ENCODE data around the gene LAMC3.

LAMC3 gene

DNA sequence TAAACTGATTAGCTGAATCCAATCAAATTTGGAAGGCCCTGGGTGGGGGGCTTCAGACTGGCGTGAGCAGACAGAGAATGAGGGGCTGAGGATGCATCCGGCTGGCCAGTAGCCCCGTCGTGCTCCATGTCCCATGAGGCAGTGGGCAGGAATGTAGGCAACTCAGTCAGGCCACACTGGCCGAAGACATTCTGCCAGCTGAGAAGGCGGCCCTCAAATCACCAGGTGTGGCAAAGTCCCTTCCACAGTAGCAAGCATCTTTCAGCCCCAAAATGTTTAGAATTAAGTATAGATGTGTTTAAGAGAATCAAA lies 25.7 kb upstream of the LAMC3 start:
- no peak for DNase-seq (ENCODE audit: low read depth in 2 of 2)
- H3K4me3 ChIP-seq (replicated peaks in 1 of 2; ENCODE audit: low read depth in 2 of 2, low read length in 2 of 2), result no peak overlapping the region
- TF ChIP-seq, protein P1, sequence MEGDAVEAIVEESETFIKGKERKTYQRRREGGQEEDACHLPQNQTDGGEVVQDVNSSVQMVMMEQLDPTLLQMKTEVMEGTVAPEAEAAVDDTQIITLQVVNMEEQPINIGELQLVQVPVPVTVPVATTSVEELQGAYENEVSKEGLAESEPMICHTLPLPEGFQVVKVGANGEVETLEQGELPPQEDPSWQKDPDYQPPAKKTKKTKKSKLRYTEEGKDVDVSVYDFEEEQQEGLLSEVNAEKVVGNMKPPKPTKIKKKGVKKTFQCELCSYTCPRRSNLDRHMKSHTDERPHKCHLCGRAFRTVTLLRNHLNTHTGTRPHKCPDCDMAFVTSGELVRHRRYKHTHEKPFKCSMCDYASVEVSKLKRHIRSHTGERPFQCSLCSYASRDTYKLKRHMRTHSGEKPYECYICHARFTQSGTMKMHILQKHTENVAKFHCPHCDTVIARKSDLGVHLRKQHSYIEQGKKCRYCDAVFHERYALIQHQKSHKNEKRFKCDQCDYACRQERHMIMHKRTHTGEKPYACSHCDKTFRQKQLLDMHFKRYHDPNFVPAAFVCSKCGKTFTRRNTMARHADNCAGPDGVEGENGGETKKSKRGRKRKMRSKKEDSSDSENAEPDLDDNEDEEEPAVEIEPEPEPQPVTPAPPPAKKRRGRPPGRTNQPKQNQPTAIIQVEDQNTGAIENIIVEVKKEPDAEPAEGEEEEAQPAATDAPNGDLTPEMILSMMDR (IDR thresholded peaks at IDR 0.05; ENCODE audit: low read depth, low read length), result no peak

DNA sequence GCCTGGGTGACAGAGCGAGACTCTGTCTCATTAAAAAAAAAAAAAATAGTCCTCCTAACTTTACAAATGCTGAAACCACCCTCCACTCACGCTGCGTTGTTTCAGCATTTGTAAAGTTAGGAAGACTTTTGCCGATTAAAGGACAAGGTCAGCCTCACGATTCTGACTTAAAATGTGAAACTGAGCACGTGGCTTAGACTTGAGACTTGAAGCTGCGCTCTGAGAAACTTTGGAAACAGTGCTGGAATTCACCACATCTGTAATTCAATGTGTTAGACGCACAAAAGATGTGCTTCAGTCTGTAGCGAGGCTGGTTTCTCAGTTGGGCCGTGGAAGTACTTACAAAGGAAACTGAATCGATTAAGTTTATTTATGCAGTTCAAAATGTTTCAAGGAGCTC lies 25.0 kb upstream of the LAMC3 start:
- TF ChIP-seq, protein P1 (IDR thresholded peaks at IDR 0.05; ENCODE audit: low read depth, low read length), result no peak

DNA sequence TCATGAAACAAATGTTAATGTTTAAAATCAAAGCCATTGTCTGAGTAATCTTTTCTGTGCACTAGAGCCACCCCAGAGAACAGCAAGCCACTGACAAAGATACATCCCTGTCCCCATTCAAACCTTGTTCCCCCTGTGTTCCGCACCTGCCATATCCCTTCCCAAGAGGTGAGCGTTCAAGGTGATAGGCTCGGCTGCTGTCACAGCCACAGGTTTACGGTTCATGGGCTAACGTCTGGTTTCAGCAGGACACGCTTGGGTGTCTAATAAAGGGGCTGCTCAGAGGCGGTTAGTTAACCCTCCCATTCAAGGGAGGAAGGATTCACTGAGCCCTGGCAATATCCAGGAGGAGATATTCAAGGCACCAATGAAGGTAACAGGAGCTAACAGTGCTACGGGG lies 24.5 kb upstream of the LAMC3 start:
- no peak for DNase-seq (ENCODE audit: low read depth in 2 of 2)
- TF ChIP-seq, protein P1 (IDR thresholded peaks at IDR 0.05; ENCODE audit: low read depth, low read length), result no peak
- no peak overlapping the region for H3K4me3 ChIP-seq (replicated peaks in 1 of 2; ENCODE audit: low read depth in 2 of 2, low read length in 2 of 2)

More for the DNA sequence above, 25.0 kb upstream of the LAMC3 start:
- no peak for DNase-seq (ENCODE audit: low read depth in 2 of 2)
- no peak overlapping the region for H3K4me3 ChIP-seq (replicated peaks in 1 of 2; ENCODE audit: low read depth in 2 of 2, low read length in 2 of 2)

DNA sequence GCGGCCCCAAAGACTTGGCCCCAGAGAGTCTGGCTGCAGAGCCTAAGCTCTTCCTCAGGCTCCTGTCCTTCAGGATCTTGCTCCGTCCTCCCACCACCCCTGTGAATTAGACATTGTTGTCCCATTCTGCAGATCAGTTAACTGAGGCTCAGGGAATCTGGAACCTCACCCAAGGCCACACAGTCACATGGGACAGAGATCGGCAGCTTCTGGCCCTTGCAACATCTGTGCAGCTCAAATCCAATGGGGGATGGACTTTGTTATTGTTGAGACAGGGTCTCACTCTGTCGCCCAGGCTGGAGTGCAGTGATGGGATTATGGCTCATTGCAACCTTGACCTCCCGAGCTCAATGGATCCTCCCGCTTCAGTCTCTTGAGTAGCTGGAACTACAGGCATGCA lies 23.9 kb upstream of the LAMC3 start:
- no peak overlapping the region for H3K4me3 ChIP-seq (replicated peaks in 1 of 2; ENCODE audit: low read depth in 2 of 2, low read length in 2 of 2)
- no peak for DNase-seq (ENCODE audit: low read depth in 2 of 2)
- TF ChIP-seq, protein P1 (IDR thresholded peaks at IDR 0.05; ENCODE audit: low read depth, low read length), result no peak

DNA sequence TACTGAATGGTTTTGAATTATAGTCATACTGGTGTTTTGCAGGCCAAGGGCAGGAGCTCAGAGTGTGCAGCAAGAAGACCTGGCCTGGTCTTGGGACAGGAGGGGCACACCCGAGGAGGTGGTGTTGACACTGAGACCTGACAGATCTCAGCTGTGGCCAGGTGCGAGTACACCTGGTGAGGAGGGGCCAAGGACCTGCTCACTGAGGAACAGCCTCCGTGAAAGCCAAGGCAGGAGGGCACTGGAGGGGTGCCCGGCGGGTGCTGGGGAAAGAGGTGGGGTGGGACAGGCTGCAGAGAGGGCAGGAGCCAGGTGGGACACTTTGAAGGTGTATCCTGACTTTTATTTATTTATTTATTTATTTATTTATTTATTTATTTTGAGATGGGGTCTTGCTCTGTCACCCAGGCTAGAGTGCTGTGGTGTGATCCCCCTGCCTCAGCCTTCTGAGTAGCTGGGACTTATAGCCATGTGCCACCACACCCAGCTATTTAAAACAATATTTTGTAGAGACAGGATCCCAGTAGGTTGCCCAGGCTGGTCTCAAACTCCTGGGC lies 23.3 kb upstream of the LAMC3 start:
- DNase-seq (ENCODE audit: low read depth in 2 of 2), result no peak
- TF ChIP-seq, protein P1 (IDR thresholded peaks at IDR 0.05; ENCODE audit: low read depth, low read length), result no peak
- no peak overlapping the region for H3K4me3 ChIP-seq (replicated peaks in 1 of 2; ENCODE audit: low read depth in 2 of 2, low read length in 2 of 2)

DNA sequence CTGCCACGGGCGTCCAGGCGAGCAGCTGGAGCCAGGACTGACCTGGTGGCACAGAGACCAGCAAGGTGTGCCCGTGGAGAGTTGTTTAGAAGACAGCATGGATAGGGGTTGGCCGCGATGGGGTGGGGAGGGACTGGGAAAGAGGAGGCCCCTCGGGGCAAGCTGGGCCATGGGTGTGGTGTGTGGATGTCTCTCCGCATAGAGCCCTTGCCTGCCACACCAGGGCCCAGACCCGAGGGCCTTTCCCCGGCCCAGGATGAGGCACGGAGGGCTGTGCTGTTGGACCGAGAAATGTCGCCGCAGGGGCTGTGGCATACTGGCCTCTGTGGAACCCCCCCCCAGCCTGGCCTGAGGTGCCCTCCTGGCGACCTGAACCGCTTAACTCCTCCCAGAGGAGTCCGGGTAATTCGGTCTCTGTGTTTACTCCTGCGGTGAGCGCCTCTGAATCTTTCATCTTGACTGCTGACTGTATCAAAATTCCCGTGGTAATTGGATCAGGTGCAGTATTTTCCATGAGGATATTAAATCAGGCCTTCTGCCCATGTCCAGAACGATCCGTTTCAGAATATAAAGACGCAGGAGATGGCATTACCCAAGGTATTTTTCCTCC lies 22.5 kb upstream of the LAMC3 start:
- no peak overlapping the region for H3K4me3 ChIP-seq (replicated peaks in 1 of 2; ENCODE audit: low read depth in 2 of 2, low read length in 2 of 2)
- TF ChIP-seq, protein P1 (IDR thresholded peaks at IDR 0.05; ENCODE audit: low read depth, low read length), result no peak
- DNase-seq (ENCODE audit: low read depth in 2 of 2), result no peak

DNA sequence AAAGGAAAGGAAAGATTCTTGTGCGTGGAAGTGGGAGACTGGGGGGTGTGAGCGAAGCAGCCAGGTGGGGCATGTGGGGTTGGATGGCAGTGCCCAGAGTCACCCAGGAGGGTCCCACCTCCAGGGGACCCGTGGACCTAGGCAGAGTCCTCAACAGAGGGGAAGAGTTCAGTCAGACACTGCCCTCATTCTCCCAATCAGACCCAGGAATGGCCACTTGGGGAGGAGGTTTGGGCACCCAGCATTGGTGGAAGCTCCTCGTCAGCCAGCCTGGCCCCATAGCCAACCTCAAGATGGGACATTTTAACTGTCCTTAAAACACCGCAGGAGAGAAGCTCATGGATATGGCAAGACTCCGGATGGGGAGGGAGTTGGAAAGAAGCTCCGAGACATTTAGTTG lies 21.9 kb upstream of the LAMC3 start:
- H3K4me3 ChIP-seq (replicated peaks in 1 of 2; ENCODE audit: low read depth in 2 of 2, low read length in 2 of 2), result no peak overlapping the region
- no peak for DNase-seq (ENCODE audit: low read depth in 2 of 2)
- TF ChIP-seq, protein P1 (IDR thresholded peaks at IDR 0.05; ENCODE audit: low read depth, low read length), result no peak

Data from cardiac fibroblast (primary cell).